ENCODE results near the gene INSYN2B. TPM values are rescaled to one million over a fixed set of nuclear protein-coding genes. Genes with fewer than 3 reads are reported as not detected.

INSYN2B gene
- total and polyA plus RNA-seq, 11 donors = 0.12 to 0.59 (median 0.17) TPM; not detected in 6

DNA sequence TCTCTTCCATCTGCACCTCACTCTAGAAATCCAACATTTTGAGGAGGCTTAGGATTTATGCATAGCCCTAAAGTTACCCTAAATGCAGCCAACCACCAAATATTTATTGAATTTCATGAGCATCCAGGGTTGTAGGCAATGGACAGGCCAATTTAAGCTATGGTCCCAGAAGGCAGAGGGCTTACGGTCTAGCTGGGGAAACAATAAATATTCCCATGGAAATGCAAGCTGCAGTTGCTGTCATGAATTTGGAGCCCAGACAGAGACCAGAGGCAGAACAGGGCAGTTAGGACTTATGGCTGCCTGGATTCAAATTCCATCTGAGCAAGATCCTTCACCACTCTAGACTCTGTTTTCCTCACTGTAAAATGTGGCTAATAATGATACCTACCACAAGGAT lies 9.1 kb upstream of the INSYN2B start:
- intact Hi-C loops (cut with DNase I) = no loop called here
- Histone ChIP-seq H3K4me3 (no peak overlapping the region), H3K9me3 (no peaks in the 10 kb centered on the region), H3K36me3 (peaks cover 0 to 62% (median 0%) of the 10 kb centered on the region in 9 donors), H3K4me1 (peaks cover 0 to 2% (median 0%) of the 10 kb centered on the region in 12 donors), H3K27me3 (peaks cover 0 to 30% (median 0%) of the 10 kb centered on the region in 9 donors), H3K27ac (no peak overlapping the region)
- TF ChIP-seq POLR2A (IDR thresholded peaks at IDR 0.05) = no peak
- TF ChIP-seq, protein P1, sequence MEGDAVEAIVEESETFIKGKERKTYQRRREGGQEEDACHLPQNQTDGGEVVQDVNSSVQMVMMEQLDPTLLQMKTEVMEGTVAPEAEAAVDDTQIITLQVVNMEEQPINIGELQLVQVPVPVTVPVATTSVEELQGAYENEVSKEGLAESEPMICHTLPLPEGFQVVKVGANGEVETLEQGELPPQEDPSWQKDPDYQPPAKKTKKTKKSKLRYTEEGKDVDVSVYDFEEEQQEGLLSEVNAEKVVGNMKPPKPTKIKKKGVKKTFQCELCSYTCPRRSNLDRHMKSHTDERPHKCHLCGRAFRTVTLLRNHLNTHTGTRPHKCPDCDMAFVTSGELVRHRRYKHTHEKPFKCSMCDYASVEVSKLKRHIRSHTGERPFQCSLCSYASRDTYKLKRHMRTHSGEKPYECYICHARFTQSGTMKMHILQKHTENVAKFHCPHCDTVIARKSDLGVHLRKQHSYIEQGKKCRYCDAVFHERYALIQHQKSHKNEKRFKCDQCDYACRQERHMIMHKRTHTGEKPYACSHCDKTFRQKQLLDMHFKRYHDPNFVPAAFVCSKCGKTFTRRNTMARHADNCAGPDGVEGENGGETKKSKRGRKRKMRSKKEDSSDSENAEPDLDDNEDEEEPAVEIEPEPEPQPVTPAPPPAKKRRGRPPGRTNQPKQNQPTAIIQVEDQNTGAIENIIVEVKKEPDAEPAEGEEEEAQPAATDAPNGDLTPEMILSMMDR (IDR thresholded peaks at IDR 0.05) = no peak
- DNase-seq (no peak), ATAC-seq (no peak)
- WGBS, 4 donors = 59 to 71% (median 68%) methylated on average over 1 of the region's 1 CpG

DNA sequence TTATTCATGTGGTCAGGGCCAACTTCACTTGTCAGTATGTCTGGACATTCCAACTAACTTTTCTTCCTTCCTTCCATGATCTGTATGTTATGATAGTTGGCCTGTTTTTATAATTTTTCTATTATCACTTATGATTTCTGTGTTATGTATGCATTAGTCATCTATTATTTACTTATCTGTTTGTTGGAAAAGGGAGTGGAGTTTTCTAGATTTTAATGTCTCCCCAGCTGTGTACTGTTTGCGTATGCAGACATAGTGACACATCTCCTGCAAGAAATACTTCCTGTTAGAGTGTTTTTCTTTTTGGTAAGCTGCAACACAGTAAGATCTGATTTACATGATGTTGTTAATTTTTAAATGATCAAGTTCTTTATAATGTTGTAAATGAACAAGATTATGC lies 8.7 kb upstream of the INSYN2B start:
- H3K36me3 ChIP-seq = peaks cover 0 to 65% (median 0%) of the 10 kb centered on the region in 9 donors
- H3K27ac ChIP-seq = no peak overlapping the region
- H3K9me3 ChIP-seq = no peaks in the 10 kb centered on the region
- DNase-seq (no peak), ATAC-seq (no peak)
- no peak overlapping the region for H3K4me3 ChIP-seq
- 82 to 92% (median 87%) methylated on average over 1 of the region's 1 CpG for WGBS, 4 donors
- TF ChIP-seq, protein P1 (IDR thresholded peaks at IDR 0.05) = no peak
- TF ChIP-seq POLR2A (IDR thresholded peaks at IDR 0.05) = no peak
- H3K4me1 ChIP-seq = peaks cover 0 to 2% (median 0%) of the 10 kb centered on the region in 12 donors
- H3K27me3 ChIP-seq = peaks cover 0 to 33% (median 0%) of the 10 kb centered on the region in 9 donors
- intact Hi-C loops (cut with DNase I) = no loop called here

- ATAC-seq (no peak), DNase-seq (no peak)
- no peaks in the 10 kb centered on the region for H3K9me3 ChIP-seq
- H3K4me1 ChIP-seq = peaks cover 0 to 2% (median 0%) of the 10 kb centered on the region in 12 donors
- intact Hi-C loops (cut with DNase I) = no loop called here
- H3K27ac ChIP-seq = no peak overlapping the region
- WGBS, 4 donors = 76 to 81% (median 80%) methylated on average over 4 of the region's 4 CpGs
- peaks cover 0 to 40% (median 0%) of the 10 kb centered on the region in 9 donors for H3K27me3 ChIP-seq
- no peak overlapping the region for H3K4me3 ChIP-seq
- no peak for TF ChIP-seq POLR2A (IDR thresholded peaks at IDR 0.05)
- TF ChIP-seq, protein P1 (IDR thresholded peaks at IDR 0.05) = no peak
- peaks cover 0 to 69% (median 0%) of the 10 kb centered on the region in 9 donors for H3K36me3 ChIP-seq
These were observed 7.9 kb upstream of the INSYN2B start for GRCh38 chr5:169988206-169988605.

GRCh38 chr5:169979871-169980270 lies 424 bp downstream of the INSYN2B start:
- H3K4me1 ChIP-seq = peaks cover 0 to 12% (median 0%) of the 10 kb centered on the region in 12 donors
- DNase-seq = no peak
- peak overlapping the region in 8 of 12 donors; percentile 4 to 37 (median 24) for H3K4me3 ChIP-seq
- H3K36me3 ChIP-seq = peaks cover 0 to 22% (median 0%) of the 10 kb centered on the region in 9 donors
- H3K9me3 ChIP-seq = no peaks in the 10 kb centered on the region
- ATAC-seq = no peak
- no peak for TF ChIP-seq POLR2A (IDR thresholded peaks at IDR 0.05)
- TF ChIP-seq, protein P1 (IDR thresholded peaks at IDR 0.05) = no peak
- intact Hi-C loops (cut with DNase I) = loop anchor here (1.0 to 5.0 kb wide), 3 partner anchors 278 to 279 kb away; no protein-coding TSS in a partner anchor
- H3K27ac ChIP-seq = no peak overlapping the region
- H3K27me3 ChIP-seq = peaks cover 0 to 39% (median 2%) of the 10 kb centered on the region in 9 donors
- WGBS, 4 donors = 10 to 27% (median 20%) methylated on average over 3 of the region's 3 CpGs

Data from heart left ventricle (tissue), 16 donors.